IPS-NIHi7 (cell line): ENCODE measurements around the gene USP32.
A peak's percentile ranks its signal among the peaks of the same experiment; 100 is the strongest.
"Not testable (repeated sequence)": the region's sequence is repeated elsewhere in the genome, so short reads cannot be mapped to it uniquely, and the experiment has no call there.

Source experiments
- DNase-seq: peaks from one replicate; pipeline ENCODE4 v3.0.0; 2012; ENCODE audit warnings: mixed read lengths; ENCODE audit errors: extremely low spot score

USP32 gene

DNA sequence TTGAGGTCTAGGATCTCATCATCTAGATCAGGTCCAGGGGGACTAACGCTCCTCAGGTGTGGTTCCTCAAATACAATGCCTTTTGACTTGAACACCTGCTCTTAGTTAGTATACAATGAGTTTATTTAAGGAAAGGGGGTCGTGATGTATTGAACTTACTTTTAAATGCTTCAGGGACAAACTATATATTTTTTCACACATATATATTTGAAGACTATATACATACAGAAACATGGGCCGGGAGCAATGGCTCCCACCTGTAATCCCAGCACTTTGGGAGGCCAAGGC, 11.5 kb upstream of the USP32 start:
- DNase-seq = no peak

DNA sequence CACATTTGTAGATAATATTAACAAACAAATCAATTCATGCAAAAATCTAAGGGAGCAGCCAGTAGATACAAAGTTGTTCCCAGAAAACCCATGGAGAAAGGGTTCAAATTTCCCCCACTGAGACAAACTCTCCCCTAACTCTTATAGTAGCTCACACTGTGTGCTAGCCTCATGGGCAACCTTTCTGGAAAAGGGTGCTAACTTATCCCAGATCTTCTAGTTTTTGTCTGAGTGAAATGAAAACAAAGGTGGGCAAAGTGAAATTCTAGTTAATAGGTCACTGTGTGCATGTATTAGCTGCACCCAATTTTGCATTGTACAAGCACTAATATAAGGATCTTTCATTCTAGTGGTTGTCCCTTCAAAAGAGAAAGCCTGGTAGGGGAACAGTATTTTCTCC, 9.9 kb upstream of the USP32 start:
- DNase-seq = no peak

DNA sequence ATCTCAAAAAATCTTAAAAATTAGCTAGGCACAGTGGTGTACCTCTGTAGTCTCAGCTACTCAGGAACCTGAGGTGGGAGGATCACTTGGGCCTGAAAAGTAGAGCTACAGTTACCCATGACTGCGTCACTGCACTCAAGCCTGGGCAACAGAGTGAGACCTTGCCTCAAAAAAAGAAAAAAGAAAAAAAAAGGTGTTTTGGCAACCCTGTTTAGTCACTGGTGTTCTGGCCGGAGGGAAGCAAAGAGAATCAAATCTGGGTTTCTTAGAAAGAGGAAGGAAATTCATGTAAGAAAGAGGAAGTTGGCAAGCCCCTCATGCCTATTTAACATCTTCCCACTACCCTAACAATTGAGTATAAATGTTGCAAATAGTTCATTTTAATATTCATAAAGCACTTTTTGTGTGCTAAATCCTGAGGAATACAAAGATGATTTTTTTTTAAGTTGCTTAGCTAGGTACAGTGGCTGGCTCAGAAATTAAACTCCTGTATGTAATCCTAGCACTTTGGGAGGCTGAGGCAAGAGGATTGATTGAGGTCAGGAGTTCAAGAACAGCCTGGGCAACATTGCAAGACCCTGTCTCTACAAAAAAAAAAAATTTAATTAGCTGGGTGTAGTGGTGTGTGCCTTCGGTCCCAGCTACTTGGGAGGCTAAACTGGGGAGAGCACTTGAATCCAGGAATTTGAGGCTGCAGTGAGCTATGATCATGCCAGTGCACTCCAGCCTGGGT, 6.5 kb upstream of the USP32 start:
- no peak for DNase-seq

- DNase-seq = no peak
These were observed 4.5 kb upstream of the USP32 start for GRCh38 chr17:60396412-60396811.

DNA sequence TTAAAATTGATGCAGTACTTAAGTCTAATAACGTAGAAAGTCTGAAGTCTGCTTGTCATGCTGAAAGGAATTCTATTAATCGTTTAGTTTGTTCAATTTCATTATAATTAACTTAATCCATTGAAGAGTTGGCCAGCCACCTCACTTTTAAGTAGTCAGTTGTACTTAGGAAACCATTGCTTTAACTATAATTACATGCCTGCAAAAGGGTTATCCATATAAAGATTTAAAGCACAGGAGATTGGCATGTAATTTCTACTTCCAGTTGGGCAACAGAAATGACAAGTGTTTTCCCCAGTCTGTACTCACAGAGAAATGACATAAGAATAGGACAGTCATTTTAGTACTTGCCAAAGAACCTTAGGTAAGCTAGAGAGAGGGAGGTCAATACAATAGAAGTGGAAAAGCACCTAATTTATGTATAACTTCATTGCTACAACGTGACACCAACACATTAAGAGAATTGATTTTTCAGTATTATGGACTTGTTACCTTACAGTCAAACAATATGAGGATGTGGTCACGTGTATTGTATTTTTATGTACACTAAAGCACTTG, 3.7 kb upstream of the USP32 start:
- no peak for DNase-seq

DNA sequence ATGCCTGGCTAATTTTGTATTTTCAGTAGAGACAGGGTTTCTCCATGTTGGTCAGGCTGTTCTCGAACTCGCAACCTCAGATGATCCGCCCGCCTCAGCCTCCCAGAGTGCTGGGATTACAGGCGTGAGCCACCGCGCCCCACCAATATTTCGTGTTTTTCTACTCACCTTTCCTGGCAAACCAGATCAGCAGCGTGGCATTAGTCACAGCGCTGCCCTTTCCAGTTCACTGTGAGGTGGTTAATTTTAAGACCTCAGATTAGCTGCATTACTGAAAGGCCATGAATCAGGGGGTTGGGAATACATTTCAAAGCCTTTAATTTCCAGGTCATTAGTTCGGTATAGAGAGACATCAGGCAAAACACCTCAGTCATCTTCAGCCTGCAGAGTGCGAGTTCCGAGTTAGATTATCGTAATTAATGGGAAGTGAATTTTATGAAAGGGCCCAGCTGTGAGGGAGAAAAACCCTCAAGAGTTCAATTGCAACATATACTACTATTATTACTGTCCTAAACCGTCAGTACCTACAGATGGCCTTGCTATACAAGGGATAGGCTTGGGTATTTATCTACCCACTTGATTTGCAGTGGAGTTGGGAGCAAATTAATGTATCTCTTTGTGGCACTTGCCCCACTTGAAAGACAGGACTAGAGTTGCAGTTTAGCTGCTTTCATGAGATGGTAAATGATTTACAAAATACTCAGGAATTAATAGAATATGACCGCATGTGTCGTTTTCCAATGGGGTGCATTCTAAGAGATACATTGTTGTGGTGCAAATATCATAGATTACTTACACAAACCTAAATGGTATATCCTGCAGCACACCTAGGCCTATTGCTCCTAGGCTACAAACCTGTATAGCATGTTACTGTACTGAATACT, 2.1 kb upstream of the USP32 start:
- no peak for DNase-seq

GRCh38 chr17:60392845-60393702, 1.1 kb upstream of the USP32 start:
- no peak for DNase-seq

DNA sequence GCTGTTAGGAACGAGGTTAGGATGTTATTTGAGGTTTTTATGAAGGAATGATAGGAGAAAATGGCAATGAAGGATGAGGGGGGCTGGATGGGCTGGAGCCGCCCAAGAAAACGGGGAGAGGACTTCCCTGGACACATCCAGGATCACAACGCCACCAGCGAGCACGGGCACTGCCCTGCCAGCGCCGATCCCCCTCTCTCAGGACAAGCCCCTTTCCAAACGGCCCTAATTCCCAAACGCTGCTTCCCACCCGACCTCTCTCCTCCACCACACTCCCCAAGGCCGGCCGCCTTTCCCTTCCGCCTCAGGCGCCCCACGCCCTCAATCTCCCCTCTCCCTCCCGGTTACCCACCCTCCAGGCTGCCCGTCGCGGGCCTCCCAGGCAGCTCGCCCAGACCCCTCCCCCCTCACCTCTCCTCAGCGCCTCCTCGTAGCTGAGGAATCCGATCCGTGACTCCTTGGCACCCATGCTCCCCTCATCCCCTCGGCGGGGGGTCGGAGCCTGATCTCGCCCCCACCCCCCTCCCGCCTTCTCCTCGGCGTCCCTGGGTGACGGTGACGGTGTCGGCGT, 377 bp downstream of the USP32 start:
- DNase-seq = peak; percentile 70

DNA sequence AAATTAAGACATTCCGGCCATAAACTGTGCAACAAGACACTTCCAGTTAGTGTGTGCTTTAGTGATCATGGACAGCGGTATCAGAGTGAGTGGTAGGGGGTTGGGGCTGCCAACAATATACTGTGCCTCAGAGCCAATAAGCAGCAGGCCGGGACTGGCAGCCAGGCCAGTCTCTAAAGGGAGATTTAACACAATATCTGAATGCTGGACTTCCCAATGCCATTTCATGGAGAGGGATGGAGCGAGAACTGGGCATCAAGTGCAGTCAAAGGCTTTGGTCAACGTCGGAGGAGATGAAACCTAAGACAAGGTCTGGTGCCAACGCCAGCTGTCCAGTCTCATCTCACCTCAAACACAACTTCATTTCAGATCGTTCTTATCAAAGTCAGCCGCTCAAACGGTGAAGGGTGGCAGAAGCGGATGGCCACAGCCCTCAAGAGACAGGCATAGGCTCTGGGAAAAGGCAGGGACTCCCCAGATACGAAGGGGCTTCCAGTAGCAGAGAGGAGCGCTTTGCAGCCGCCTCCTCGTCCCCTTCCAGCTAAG, 935 bp downstream of the USP32 start:
- DNase-seq = no peak

- no peak for DNase-seq
These were observed 1.7 kb downstream of the USP32 start for GRCh38 chr17:60390186-60390585.

DNA sequence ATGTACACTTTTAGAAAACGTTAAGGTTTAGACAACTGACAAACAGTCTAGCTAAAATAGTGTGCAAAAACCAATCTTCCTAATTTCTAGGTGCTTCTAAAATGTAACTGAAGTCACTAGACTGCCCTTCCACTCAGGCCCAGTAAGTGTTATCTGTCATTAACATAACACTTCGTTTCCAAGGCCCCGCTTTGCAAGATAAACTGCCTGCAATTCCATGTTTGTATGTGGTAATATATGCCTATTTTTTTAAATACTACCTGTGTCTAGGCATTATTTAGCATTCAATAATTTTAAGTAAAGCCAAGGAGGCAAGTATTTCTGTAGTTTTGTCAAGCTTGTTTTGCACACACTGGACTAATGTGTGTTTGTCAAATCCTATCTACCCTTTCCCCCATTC, 3.2 kb downstream of the USP32 start:
- no peak for DNase-seq

- DNase-seq = no peak
These were observed 4.3 kb downstream of the USP32 start for GRCh38 chr17:60387666-60388065.

GRCh38 chr17:60386147-60387058, 5.5 kb downstream of the USP32 start:
- DNase-seq = no peak

DNA sequence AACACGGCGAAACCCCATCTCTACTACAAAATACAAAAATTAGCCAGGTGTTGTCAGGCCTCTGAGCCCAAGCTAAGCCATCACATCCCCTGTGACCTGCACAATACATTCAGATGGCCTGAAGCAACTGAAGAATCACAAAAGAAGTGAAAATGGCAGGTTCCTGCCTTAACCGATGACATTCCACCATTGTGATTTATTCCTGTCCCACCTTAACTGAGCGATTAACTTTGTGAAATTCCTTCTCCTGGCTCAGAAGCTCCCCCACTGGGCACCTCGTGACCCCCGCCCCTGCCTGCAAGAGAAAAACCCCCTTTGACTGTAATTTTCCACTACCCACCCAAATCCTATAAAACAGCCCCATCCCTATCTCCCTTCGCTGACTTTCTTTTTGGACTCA, 7.0 kb downstream of the USP32 start:
- not testable (repeated sequence) for DNase-seq

GRCh38 chr17:60383379-60383778, 8.6 kb downstream of the USP32 start:
- DNase-seq = no peak

- no peak for DNase-seq
These were observed 10.0 kb downstream of the USP32 start for GRCh38 chr17:60381958-60382357.

GRCh38 chr17:60379461-60379860, 12.5 kb downstream of the USP32 start:
- not testable (repeated sequence) for DNase-seq

DNA sequence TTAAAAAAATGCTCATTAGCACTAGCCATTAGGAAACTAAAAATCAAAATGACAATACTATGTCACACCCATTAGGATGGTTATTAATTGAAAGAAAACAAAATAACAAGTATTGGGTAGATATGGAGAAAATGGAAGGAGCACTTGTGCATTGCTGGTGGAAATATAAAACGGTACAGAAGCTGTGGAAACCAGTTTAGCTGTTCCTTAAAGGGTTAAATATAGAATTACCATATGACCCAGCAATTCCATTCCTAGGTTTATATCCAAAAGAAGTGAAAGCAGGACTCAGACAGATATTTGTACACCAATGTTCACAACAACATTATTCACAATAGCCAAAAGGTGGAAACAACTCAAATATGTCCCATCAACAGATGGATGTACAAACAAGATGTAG, 13.7 kb downstream of the USP32 start:
- DNase-seq = not testable (repeated sequence)

DNA sequence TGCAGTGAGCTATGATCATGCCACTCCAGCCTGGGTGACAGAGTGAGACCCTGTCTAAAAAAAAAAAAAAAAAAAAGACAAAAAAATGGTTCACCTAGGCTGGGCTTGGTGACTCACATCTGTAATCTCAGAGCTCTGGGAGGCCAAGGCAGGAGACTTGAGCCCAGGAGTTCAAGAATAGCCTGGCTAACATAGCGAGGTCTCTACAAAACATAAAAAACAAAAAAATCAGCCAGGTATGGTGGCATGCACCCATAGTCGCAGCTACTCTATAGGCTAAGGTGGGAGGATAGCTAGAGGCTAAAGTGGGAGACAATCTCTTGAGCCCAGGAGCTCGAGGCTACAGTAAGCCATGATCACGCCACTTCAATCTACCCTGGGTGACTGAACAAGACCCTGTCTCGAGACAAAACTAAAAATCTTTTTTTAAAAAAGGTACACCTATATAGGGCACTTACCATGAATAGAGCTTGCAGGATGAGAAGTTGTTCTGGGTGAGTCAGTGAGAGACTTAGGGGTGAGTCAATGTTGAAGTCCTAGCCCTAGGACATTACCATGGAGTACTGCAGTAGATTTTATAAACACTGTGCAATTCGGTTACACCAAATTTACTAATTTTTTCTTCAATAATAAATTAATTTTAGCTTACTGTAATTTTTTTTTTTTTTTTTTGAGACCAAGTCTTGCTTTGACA, 19.0 kb downstream of the USP32 start:
- DNase-seq = no peak
